PC-9 (cell line): ENCODE measurements around the gene ABI2.

Experiments
- EZH2 ChIP-seq: fragments of 200-600 bp; sonication (generic); IDR thresholded peaks from 2 replicates; pipeline ENCODE4 v1.8.0; 2017; ENCODE audit warnings: antibody characterized with exemption, low read depth
- TF ChIP-seq, protein P1 (sequence below): fragments of 200-600 bp; sonication (generic); conservative IDR thresholded peaks from 2 replicates; pipeline ENCODE4 v1.6.1; 2017; ENCODE audit warnings: mixed run types, antibody characterized with exemption, mild to moderate bottlenecking, moderate library complexity

GRCh38 chr2:203330434-203330833 lies 2.2 kb downstream of the ABI2 start:
- TF ChIP-seq, protein P1, sequence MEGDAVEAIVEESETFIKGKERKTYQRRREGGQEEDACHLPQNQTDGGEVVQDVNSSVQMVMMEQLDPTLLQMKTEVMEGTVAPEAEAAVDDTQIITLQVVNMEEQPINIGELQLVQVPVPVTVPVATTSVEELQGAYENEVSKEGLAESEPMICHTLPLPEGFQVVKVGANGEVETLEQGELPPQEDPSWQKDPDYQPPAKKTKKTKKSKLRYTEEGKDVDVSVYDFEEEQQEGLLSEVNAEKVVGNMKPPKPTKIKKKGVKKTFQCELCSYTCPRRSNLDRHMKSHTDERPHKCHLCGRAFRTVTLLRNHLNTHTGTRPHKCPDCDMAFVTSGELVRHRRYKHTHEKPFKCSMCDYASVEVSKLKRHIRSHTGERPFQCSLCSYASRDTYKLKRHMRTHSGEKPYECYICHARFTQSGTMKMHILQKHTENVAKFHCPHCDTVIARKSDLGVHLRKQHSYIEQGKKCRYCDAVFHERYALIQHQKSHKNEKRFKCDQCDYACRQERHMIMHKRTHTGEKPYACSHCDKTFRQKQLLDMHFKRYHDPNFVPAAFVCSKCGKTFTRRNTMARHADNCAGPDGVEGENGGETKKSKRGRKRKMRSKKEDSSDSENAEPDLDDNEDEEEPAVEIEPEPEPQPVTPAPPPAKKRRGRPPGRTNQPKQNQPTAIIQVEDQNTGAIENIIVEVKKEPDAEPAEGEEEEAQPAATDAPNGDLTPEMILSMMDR: no peak
- no peak for TF ChIP-seq EZH2
